ENCODE measurements around the gene CTBS.
"Not testable (repeated sequence)": the region's sequence is repeated elsewhere in the genome, so short reads cannot be mapped to it uniquely, and the experiment has no call there.

The CTBS gene, protein sequence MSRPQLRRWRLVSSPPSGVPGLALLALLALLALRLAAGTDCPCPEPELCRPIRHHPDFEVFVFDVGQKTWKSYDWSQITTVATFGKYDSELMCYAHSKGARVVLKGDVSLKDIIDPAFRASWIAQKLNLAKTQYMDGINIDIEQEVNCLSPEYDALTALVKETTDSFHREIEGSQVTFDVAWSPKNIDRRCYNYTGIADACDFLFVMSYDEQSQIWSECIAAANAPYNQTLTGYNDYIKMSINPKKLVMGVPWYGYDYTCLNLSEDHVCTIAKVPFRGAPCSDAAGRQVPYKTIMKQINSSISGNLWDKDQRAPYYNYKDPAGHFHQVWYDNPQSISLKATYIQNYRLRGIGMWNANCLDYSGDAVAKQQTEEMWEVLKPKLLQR

DNA sequence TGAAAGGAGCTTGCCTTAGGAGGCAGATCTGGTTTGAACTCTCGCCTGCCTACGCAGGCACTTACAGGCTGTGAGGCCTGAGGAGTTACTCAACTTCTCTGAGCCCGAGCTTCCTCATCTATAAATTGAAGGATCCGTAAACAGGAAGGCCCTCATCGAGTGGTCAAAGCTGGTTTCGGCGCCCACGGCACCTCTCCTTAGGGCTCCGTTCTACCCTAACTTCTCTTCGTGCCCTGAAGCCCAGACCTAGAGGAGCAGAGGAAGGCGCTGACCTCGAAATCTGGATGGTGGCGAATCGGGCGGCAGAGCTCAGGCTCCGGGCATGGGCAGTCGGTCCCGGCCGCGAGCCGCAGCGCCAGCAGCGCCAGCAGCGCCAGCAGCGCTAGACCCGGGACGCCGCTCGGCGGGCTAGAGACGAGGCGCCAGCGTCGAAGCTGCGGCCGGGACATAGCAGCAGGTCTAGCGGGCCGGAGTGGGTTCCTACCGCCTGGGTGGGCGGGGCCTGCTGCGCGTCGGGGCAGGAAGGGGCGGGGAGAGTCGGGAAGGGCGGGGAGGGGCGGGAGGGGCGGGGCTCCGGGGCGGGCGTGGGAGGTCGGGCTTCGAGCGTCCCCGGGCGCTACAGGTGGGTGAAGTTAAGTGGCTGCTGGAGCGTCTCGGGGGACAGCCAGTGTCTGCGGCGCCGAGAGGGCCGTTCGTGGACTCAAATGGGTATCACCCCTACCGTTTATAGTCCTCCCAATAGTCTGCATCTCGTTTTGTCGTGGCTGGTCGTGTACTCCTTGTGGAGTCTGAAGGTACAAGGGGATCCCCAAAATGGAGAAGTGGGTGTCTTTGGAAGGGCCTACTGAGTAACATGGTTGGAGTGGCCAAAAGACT lies at the start of gene CTBS:
CTBS (minus strand) TSS at position 474 of the 876 bp plus-strand sequence; CDS start at position 449, 25 bp downstream.
- peak within 1 kb of the TSS; percentile 54 for H3K4me3 ChIP-seq (ENCODE audit: low read depth, low read length)

DNA sequence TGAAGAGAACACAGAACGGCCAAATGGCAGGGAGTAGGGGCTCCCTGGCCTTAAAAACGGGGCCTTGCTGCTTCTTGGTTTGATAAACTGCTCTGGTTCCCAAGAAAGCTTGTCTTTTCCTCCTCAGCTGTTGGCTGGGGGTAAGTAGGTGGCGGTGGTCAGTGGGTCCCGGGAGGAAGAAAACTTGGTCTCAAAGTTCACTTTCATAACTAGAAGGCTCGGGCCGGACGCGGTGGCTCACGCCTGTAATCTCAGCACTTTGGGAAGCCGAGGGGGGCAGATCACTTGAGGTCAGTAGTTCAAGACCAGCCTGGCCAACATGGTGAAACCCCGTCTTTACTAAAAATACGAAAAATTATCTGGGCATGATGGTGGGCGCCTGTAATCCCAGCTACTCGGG lies 47.3 kb upstream of the CTBS start:
- H3K4me3 ChIP-seq (ENCODE audit: low read depth, low read length): no peak overlapping the region

DNA sequence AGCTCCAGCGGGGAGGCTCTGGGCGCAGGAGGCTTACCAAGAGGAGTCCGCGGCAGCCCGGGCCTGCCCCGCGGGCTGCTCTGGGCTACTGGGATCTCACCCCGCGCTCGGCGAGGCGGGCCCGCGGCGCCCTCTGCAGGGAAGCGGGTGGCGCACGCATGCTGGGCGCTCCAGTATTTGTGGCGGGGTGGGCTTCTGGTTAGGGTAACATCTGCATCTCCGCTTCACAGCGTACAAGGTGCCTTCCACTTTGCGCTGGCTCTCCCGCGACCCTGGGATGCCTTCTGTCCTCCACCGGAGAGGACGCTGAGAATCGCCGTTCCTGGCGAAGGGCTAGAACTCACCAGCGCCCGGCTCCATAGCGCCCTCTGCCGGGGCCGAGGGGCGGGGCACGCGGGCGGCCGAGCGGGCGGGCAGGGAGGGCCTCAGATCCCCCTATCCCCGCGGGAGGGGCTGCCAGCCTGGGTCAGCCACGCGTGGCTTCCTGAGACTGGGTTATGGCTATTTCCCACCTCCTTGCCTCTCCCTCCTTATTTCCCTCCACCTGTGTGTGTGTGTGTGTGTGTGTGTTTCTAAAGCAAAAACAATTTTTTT lies 46.6 kb upstream of the CTBS start:
- peak overlapping the region; percentile 58 for H3K4me3 ChIP-seq (ENCODE audit: low read depth, low read length)

DNA sequence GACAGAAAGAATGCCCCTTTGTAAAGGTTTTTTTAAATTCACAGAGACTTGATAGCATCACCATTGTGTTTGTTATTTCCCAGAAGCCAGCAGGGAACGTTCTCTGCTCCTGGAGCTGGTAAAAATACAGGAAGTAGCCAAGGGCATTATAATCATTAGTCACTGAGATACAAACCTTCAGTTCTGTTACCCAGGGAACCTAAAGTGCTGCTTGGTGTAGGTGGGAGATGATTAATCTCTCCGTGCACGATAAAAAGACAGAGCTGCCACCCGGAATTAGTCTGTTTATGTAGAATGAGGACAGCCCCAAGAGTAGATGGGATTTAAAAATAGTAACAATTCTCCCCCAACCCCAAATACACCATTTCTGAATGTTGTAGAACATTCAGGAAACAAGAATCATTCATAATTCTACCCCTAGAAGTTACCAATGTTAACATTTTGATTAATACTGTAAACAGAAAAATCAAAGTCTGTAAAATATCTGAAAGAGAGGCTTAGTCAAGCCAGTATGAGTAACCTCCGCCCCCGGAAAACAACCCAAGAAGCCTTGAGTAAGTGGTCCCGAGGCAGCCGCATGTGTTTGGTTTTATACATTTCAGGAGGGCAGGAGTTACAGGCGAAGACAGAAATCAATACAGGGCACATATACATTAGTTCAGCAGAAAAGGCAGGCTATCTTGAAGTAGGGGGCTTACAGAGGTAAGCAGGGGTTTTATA lies 45.3 kb upstream of the CTBS start:
- H3K4me3 ChIP-seq (ENCODE audit: low read depth, low read length): no peak overlapping the region

DNA sequence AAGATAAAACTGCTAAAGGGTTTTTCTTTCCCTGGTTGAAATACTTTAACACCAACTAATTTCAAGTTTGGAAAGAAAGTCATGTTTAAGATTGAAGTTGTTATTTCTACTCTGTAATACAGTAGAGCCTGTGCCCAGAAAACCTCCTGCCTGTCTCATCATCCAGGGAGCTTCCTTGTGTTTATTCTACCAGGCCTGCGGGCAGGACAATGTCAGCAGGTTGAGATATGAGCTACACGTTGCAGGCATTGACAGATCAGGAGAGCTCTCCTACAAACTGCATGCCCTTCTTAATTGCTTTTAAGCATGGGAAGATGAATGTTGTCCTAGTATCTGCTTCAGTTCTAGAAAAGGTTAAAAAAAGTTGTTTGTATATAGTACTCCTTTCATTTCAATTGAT lies 43.1 kb upstream of the CTBS start:
- H3K4me3 ChIP-seq (ENCODE audit: low read depth, low read length): no peak overlapping the region

DNA sequence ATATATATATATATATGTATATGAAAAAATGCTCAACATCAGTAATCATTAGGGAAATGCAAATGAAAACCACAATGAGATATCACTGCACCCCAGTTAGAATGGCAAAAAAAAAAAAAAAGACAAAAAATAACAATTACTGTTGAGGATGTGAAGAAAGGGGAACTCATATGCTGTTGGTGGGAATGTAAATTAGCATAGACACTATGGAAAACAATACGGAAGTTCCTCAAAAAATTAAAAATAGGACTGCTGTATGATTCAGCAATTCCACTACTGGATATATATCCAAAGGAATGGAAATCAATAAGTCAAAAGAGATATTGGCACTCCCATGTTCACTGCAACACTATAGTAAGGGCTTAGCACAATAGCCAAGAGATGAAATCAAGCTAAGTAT lies 41.5 kb upstream of the CTBS start:
- H3K4me3 ChIP-seq (ENCODE audit: low read depth, low read length): no peak overlapping the region

DNA sequence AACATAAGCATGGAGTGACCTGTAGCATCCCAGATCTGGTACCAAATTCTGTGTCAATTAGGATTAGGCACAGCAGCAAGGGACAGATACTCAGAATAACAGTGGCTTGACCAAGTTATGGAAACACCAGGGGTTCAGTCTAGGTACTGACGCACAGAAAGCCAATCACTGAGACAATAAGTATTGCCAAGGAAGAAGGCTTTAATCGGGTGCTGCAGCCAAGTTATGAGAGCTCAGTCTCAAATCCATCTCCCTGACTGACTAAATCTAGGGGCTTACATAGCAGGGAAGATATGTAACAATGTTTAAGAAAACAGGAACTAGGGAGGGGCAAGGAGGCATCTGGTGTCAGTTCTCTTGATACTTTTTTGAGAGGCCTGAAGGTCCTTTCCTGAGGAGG lies 39.6 kb upstream of the CTBS start:
- no peak overlapping the region for H3K4me3 ChIP-seq (ENCODE audit: low read depth, low read length)

DNA sequence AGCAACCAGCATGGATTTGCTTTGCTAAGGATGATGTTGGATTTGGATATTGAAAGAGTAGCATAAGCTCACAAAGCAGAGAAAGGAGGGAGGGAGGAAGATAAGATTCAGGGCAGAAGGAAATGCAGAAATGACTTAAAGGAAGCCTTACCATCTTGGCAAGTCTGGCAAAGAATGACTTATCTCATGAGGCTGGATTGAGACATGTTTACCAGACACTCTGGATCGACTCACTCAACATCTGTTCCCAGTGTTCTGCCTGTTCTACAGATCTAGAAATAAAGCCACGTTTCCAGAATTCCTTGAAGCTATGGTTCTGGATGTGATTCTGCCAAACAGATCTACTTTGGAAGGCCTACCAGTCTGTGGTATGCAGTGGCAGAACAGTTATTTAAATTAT lies 38.8 kb upstream of the CTBS start:
- H3K4me3 ChIP-seq (ENCODE audit: low read depth, low read length): no peak overlapping the region

DNA sequence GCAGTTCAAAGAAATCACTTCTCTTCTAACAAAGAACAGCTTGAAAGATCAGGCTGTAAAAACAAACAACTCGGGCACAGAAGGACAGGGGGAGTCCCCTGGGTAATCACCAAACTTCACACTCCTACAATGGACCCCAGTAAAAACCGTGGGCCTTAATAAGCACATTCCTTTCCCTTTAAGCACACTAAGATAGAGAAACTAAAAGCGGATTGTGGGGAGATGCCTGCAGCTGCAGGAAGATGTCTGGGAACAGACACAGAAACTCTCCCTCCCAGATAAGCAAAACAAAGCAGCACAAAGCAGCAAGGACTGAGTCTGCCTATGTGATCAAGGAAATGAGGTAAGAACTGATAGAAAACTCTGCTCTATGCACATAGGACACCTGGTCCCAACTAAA lies 37.6 kb upstream of the CTBS start:
- no peak overlapping the region for H3K4me3 ChIP-seq (ENCODE audit: low read depth, low read length)

DNA sequence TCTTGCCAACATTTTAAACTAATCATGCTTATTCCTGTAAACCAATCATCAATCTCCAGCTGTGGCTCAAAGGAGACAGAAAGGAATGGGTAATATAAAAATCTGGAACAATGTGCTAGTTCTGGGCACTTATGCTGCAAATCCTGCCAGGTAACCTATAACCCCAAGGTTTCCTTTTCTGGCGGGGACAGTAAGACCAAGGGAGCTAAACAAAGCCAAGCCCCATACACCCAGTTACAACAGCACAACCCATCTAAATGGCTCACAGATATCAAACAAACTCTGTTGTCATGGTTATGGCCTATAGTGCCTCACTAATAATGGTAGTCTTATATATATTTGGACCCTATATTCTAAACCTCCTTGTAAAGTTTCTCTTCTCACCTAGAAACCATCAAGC lies 36.9 kb upstream of the CTBS start:
- no peak overlapping the region for H3K4me3 ChIP-seq (ENCODE audit: low read depth, low read length)

DNA sequence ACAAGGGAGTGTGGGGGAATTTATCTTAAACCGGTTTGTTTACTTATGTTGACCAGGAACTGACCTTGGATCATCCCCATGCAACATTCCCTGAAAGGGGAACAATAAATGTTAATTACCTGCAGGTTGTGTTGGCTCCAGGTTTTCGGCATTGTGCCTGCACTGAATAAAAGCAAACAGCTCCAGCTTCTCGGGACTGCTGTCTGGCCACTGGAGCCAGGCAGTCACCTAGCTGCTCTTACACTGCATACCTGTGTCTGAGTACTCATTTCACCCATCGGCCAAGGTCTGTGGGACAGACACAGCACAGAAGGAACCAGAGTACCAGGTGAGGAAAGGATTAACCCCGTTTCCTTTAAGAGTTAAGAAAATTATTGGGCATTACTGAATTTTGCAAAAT lies 32.7 kb upstream of the CTBS start:
- H3K4me3 ChIP-seq (ENCODE audit: low read depth, low read length): no peak overlapping the region

DNA sequence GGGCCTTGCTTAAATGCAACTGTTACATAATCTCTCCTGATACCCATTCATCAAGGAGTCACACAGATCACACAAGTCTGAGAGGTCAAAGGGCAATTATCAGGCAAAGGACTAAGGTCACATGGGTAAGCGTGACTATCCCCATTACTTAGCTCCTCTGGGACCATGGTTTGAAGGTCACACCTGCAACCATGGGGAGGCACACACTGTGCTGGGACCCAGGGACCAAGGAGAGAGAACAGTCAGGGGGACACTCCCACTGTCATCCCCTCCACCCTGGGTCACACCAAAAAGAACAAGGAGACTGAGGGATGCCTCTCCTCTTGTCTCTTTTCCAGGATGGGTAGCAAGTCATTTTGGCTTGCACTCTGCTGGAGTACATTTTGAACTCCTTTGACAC lies 30.9 kb upstream of the CTBS start:
- no peak overlapping the region for H3K4me3 ChIP-seq (ENCODE audit: low read depth, low read length)

DNA sequence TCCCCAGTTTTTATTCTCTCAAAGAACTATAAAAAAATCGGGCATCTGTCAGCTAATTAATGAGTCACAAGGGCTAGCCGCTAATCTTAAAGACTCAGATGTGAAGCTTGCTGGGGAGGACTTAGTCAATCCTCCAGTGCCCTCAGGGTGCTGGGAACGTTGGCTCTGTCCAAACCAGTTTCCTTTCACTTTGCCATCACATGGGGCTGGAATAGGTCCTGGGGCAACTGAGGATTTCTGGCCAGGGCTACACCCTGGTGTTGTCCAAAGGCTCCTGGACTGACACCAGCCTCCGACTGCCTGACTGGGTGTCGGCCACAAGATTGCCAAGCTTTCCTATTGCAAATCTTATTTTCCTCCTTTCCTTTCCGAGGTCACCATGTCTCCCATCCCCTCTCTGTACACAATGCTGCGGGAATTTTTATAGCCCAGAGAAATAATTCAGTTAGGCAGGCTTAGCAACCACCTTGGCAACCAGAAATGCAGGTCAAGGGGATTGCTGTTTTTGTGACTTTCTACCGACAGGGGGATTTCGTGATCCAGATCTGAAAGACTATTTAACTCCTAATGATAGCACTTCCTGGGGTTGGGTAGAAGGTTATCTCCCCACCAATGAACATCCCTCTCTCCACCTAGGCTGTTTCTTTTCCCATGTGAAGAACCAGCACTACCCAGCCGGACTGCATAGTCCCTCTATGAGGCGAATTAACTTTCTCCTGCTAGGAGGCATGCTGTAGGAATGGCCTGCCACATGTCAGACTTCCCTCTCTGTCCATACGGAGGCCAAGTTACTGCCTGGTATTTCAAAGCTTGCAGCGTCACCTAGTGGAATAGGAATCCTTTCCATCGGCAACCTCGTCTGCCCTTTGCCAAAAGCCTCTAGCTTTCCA lies 29.9 kb upstream of the CTBS start:
- H3K4me3 ChIP-seq (ENCODE audit: low read depth, low read length): no peak overlapping the region

DNA sequence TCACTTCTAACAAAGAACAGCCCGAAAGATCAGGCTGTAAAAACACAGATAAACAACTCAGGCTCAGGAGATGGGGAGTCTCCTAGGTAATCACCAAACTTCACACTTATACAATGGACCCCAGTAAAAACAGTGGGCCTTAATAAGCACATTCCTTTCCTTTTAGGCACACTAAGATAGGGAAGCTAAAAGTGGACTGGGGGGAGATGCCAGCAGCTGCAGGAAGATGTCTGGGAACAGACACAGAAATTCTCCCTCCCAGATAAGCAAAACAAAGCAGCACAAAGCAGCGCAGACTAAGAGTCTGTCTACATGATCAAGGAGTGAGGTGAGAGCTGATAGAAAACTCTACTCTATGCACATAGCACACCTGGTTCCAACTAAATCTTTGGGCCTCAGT lies 29.0 kb upstream of the CTBS start:
- no peak overlapping the region for H3K4me3 ChIP-seq (ENCODE audit: low read depth, low read length)

DNA sequence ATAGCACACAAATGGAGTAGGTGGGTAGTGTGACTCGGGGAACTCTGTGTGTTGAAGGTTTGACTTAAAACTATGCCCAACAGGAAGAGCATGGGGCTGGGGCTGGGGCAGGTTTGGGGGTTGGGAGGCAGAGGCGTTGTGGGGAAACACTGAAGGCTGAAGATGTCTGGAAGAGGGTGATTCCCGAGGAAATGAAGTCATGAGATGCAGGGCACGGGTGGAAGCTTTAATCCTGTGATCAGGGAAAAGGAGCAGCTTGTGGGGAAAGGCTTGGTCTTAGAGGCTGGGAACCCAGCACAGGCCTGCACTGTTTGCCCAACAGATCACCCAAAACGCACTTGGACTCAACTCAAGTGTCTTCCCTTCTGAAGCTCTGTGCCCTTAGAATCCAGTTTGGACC lies 26.6 kb upstream of the CTBS start:
- H3K4me3 ChIP-seq (ENCODE audit: low read depth, low read length): no peak overlapping the region

DNA sequence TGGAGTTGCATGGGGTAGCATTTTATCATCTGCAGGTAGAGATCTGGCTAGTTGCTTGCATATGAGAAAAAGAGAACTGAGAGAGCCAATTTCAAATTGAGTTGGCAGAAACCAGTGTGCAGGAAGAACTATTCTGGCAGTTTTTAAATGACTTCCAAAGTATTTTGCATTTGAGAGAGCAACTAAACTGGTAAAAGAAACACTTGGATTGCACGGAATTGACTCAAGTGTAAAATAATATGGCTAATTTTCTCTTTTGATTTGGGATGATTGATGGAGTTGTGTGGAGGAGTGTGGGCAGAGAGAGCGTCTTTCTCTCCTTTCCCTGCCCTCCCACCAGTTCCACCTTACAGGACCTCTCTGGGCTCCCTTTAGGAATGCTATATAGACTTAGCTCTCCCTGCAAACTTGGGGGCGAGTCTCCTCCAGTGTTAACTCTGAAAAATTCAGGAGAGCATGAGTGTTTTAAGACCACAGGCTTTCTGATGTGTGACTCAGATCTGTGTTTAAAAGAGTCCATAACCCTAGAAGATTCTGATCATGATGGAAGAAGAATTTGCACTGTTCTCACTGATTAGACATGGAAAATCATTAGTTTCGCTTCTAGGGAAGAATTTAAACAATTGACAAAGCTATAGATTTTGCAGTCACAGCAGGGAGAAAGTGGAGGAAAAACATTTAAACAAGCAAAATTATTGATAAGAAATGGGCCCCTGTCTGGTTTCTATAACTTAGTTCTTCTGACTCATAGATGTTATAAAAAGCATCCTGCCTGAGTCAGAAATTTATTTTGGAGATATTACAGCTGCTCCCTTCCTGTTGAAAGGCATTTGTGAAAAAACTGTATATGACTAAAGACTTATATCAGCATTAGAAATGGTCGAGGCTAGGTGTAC lies 24.9 kb upstream of the CTBS start:
- H3K4me3 ChIP-seq (ENCODE audit: low read depth, low read length): no peak overlapping the region

DNA sequence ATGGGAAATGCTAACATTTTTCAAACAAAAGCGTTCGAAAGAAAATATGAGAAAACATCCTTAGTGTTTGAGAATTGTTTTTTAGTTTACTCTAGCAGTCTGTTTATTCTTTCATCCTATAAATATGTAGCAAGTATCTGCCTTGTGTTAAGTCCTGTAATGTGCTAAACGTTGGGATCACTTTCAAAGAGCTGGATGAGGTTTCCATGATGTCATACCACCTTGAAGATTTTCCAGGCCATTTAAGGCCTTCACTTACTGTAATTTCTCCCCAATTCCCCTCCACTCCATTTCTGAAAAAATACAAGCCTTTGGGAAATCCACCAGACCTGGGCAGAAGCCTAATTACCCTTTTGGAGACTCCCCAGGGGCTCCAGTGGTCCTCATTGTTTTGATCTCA lies 24.2 kb upstream of the CTBS start:
- no peak overlapping the region for H3K4me3 ChIP-seq (ENCODE audit: low read depth, low read length)

DNA sequence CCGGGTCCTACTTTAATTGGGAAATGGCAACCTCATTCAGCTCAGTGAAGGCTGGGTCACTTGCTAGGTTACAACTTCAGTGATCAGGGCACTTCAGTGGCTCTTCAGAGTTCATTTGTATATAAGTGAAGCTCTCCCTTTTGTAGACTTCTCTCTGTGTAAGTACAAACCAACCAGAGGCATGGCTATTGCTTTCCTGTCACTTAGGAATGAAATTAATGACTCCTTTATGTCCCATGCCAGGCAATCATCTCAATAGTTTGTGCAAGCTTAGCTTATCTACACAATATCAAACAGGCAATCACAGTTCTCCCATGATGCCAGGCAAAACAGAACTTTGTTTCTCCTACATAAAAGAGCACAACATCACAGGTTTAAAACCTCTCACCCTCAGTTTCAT lies 22.8 kb upstream of the CTBS start:
- H3K4me3 ChIP-seq (ENCODE audit: low read depth, low read length): no peak overlapping the region

DNA sequence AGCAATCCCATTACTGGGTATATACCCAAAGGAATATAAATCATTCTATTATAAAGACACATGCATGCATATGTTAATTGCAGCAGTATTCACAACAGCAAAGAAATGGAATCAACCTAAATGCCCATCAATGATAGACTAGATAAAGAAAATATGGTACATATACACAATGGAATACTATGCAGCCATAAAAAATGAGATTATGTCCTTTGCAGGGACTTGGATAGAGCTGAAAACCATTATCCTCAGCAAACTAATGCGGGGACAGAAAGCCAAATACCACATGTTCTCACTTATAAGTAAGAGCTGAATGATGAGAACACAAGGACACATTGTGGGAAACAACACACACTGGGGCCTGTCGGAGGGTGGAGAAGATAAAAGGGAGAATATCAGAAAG lies 20.7 kb upstream of the CTBS start:
- H3K4me3 ChIP-seq (ENCODE audit: low read depth, low read length): not testable (repeated sequence)
